Measurements from ENCODE around the gene PTPN3.

DNA sequence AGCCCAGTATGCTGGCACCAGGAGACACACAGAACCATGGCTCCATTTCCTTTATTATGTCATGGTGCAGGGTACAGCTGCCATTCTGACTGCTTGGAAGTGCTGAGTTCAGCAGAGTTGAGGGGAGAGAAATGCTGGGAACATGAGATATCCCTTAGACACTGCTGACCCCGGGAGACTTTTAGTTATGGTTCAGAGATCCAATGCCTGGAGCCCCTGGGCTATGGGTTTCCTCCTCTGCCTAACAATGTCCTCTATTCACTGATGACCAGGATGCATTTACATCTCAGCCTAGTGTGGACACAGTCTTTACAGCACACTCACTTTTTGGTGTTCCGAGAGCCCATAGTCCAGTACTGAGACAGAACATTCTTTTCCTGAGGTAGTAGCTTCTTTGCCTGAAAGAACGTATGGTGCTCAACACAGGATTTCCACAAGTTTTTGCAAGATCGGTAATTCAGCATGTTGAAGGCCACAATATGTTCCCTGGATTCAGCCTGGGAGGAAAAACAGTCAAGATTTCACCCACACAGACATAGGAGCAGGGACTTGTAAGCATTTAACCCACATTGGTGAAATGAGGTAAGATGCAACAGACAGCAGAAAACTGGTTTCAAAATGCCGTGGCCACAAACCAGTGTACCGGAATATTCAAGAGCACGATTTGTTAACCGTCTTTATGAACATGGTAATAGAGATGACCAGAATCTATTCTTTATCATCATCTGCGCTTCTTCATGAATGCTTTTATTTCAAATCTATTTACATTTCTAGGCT is 71.3 kb downstream of the PTPN3 start:
- TF ChIP-seq CTCF (optimal IDR thresholded peaks at IDR 0.05 in 1 of 3, IDR thresholded peaks at IDR 0.05 in 1 of 3, conservative IDR thresholded peaks at IDR 0.05 in 1 of 3; ENCODE audit: extremely low read depth in 1 of 3, insufficient read depth in 2 of 3, low read length in 3 of 3), result no peak
- TF ChIP-seq EZH2 (IDR thresholded peaks at IDR 0.05; ENCODE audit: low read length), result no peak
